Body of pancreas (tissue), 4 donors: ENCODE data around the gene ZNF705A. TPM values are rescaled to one million over a fixed set of nuclear protein-coding genes. Genes with fewer than 3 reads are reported as not detected.
"Not testable (repeated sequence)": the region's sequence is repeated elsewhere in the genome, so short reads cannot be mapped to it uniquely, and the experiment has no call there.

Experiments
- ATAC-seq: fragments of 150-250 bp; one replicate; pipeline ENCODE4 v1.9.1; 2016
- DNase-seq, 4 donors: peaks; one replicate each; pipeline ENCODE4 v3.0.0-alpha.2; 2019
- H3K27ac ChIP-seq, 4 donors: fragments of 200-600 bp; sonication (generic); 1 replicate in 3 of 4; 2 replicates in 1 of 4; pipeline versions ENCODE4 v1.5.1 to v1.6.1; 2016 to 2019; ENCODE audit warnings: mild to moderate bottlenecking in 1 of 4, mixed read lengths in 1 of 4, moderate library complexity in 1 of 4
- H3K27me3 ChIP-seq, 2 donors: fragments of 200-600 bp; sonication (generic); one replicate each; pipeline ENCODE4 v1.6.0; 2016; ENCODE audit warnings: mild to moderate bottlenecking in 1 of 2
- H3K36me3 ChIP-seq, 2 donors: fragments of 200-600 bp; sonication (generic); replicated peaks in 1 of 2; 2 replicates each; pipeline ENCODE4 v1.5.1; 2016; ENCODE audit warnings: low read depth in 2 of 2; ENCODE audit not compliant: insufficient read depth in 1 of 2
- H3K4me1 ChIP-seq: fragments of 200-600 bp; sonication (generic); one replicate; pipeline ENCODE4 v1.6.0; 2016
- H3K4me3 ChIP-seq, 2 donors: fragments of 200-600 bp; sonication (generic); 1 replicate in 1 of 2; 2 replicates in 1 of 2; pipeline ENCODE4 v1.5.1; 2016 to 2019
- H3K9me3 ChIP-seq, 3 donors: fragments of 200-600 bp; sonication (generic); 1 replicate in 2 of 3; 2 replicates in 1 of 3; pipeline ENCODE4 v1.5.1; 2016
- POLR2A ChIP-seq, 3 donors: fragments of 450-650 bp; IDR thresholded peaks; one replicate each; pipeline ENCODE4 v1.6.1; 2016; ENCODE audit warnings: antibody characterized with exemption in 3 of 3, mild to moderate bottlenecking in 2 of 3
- WGBS, 2 donors: methylation state at CpG; one replicate each; pipeline ENCODE4 v1.1.5; 2017; 5-methylcytosine and 5-hydroxymethylcytosine counted together
- intact Hi-C: fragments of 100-400 bp; cut with DNase I; formaldehyde crosslinking; loops from one replicate; pipeline ENCODE4 v1.15.1; 2023
- total RNA-seq, 2 donors: library from RNA; depleted of rRNA; stranded (reverse); fragments of >200 nt; gene quantifications; one replicate each; pipeline ENCODE4 v1.1.0, GENCODE V29; 2016
- TF ChIP-seq, protein P1 (sequence below), 7 experiments: fragments of 450-650 bp in 4 of 7; fragments of 200-600 bp in 3 of 7; sonication (generic) in 3 of 7; IDR thresholded peaks; one replicate each; pipeline ENCODE4 v1.5.1; 2016 to 2019; ENCODE audit warnings: antibody characterized with exemption in 7 of 7

Gene ZNF705A
- total RNA-seq, 2 donors from 2014 or later, result not detected

DNA sequence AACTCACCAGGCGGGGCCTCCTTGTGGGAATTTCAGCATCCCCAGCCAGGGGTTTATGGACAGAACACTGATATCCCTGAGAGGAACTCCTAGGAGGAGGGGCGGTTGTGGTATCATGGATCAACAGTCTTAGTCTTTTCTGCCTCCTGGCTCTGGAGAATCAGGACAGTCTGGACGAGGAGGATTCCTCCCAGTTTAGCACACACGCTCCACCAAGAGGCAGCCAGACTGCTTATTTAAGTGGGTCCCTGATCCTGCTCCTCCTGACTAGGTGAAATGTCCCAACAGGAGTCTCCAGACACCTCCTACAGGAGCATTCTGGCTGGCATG is 10.4 kb upstream of the ZNF705A start:
- 67 to 71% methylated on average over 1 to 4 of the region's 4 CpGs for WGBS, 2 donors
- intact Hi-C loops, result no loop called here
- H3K4me3 ChIP-seq, result no peak overlapping the region
- no peak overlapping the region for H3K27ac ChIP-seq
- ATAC-seq, result no peak
- no peaks in the 10 kb centered on the region for H3K27me3 ChIP-seq
- no peaks in the 10 kb centered on the region for H3K36me3 ChIP-seq
- no peaks in the 10 kb centered on the region for H3K9me3 ChIP-seq
- no peak for DNase-seq
- TF ChIP-seq, protein P1, sequence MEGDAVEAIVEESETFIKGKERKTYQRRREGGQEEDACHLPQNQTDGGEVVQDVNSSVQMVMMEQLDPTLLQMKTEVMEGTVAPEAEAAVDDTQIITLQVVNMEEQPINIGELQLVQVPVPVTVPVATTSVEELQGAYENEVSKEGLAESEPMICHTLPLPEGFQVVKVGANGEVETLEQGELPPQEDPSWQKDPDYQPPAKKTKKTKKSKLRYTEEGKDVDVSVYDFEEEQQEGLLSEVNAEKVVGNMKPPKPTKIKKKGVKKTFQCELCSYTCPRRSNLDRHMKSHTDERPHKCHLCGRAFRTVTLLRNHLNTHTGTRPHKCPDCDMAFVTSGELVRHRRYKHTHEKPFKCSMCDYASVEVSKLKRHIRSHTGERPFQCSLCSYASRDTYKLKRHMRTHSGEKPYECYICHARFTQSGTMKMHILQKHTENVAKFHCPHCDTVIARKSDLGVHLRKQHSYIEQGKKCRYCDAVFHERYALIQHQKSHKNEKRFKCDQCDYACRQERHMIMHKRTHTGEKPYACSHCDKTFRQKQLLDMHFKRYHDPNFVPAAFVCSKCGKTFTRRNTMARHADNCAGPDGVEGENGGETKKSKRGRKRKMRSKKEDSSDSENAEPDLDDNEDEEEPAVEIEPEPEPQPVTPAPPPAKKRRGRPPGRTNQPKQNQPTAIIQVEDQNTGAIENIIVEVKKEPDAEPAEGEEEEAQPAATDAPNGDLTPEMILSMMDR (IDR thresholded peaks at IDR 0.05), result no peak
- no peak for TF ChIP-seq POLR2A (IDR thresholded peaks at IDR 0.05)
- H3K4me1 ChIP-seq, result no peaks in the 10 kb centered on the region

DNA sequence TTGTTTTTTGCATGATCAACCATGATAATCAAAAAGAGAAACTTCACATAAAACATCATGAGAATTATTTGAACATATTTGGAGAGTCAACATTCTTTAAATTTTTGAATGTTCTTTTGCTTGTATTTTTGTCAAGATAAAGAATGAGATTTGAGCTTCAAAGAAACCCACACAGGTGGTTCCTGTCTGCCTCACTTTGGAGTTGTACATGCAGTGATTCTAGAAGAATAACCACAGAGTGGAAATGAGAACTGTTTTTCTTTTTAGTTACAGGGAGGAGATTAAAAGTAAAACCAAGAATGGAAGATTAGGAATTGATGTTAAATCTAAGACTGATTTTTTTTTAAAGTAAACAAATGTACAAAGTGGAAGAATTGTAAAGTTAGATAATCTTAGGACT is 2.3 kb upstream of the ZNF705A start:
- Histone ChIP-seq H3K4me3 (no peak overlapping the region), H3K9me3 (no peaks in the 10 kb centered on the region), H3K27me3 (no peaks in the 10 kb centered on the region), H3K36me3 (no peaks in the 10 kb centered on the region), H3K4me1 (no peaks in the 10 kb centered on the region), H3K27ac (no peak overlapping the region)
- TF ChIP-seq, protein P1 (IDR thresholded peaks at IDR 0.05), result no peak
- no peak for TF ChIP-seq POLR2A (IDR thresholded peaks at IDR 0.05)
- DNase-seq, result no peak
- intact Hi-C loops, result no loop called here
- ATAC-seq, result no peak

DNA sequence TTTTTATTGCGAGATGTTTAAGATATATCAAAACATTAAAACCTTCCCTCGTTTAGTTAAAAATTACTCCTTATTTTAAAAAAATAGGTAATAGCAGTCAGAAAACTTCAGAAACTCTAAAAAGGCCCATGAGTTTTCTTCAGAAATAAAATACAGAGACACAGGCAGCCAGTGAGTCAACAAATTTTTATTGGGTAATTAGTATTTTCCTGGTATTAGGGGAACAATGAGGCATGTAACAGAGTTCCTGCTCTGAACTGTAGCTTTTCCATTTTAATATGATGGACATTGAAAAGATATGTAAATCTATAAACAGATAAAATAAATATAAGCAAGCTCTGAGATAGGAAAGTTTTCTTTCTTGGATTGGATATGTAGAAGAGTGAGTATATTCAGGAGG is 399 bp upstream of the ZNF705A start:
- no peak for ATAC-seq

DNA sequence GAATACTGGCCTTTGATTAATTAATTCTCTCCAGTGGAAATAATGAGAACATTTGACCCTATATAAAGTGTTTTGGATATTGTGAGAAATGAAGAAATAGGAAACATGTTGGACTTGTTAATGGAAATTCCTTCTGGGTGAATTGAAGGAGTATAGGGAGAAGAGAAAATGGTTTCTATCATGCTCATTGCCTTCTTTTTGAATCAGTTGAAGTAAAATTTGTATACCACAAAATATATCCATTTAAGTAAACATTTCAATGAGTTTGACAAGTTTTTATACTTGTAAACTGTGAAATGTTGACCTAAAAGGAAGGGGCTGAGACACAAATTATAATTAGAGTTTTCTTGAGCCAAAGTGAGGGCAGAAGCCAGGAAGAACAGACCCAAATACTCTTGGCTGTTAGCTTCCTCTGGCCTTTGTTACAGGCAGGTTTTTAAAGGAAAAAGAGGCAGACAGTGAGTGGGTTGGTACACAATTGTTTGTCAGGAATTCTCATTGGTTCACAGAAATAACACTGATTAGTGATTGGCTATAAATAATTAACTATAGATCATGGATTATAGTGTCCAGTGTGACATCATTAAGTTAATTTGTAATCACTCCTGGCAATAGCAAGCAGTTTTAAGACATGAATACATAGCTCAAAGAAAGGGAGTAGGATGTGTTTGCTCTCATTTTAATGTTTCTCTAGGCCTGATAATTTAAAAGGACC is 826 bp downstream of the ZNF705A start:
- TF ChIP-seq POLR2A (IDR thresholded peaks at IDR 0.05), result no peak
- TF ChIP-seq, protein P1 (IDR thresholded peaks at IDR 0.05), result no peak
- Histone ChIP-seq H3K9me3 (no peaks in the 10 kb centered on the region), H3K27ac (peak overlapping the region in 1 of 4 donors; percentile 17), H3K36me3 (no peaks in the 10 kb centered on the region), H3K4me3 (no peak overlapping the region), H3K27me3 (no peaks in the 10 kb centered on the region), H3K4me1 (no peaks in the 10 kb centered on the region)
- DNase-seq, result no peak
- ATAC-seq, result peak; percentile 62
- intact Hi-C loops, result no loop called here

More for the DNA sequence above, 399 bp upstream of the ZNF705A start:
- no peaks in the 10 kb centered on the region for H3K4me1 ChIP-seq
- TF ChIP-seq, protein P1 (IDR thresholded peaks at IDR 0.05), result no peak
- TF ChIP-seq POLR2A (IDR thresholded peaks at IDR 0.05), result no peak
- H3K36me3 ChIP-seq, result no peaks in the 10 kb centered on the region
- H3K27ac ChIP-seq, result peak overlapping the region in 1 of 4 donors; percentile 25
- H3K9me3 ChIP-seq, result no peaks in the 10 kb centered on the region
- no peak overlapping the region for H3K4me3 ChIP-seq
- DNase-seq, result no peak
- no peaks in the 10 kb centered on the region for H3K27me3 ChIP-seq
- 82 to 87% methylated on average over 2 of the region's 2 CpGs for WGBS, 2 donors
- intact Hi-C loops, result no loop called here

DNA sequence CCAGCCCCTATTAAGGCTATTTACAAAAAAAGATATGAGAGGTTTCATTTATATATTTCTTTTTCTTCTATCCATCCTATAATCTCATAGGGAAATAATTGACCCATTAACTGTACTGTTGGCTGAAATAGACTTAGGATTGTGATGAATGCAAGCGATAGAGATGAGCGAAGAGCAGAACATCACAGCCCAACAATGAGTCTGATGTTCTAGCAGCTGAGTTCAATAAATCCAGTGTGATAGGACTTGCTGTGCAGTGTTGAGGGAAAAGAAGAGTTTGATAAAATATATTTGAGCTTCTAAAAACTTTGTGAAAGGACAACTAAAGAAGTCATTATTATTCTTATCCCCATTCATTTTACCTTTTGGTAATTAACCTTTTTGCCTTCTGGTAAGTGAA is 16.1 kb downstream of the ZNF705A start:
- H3K27ac ChIP-seq, DNase-seq, H3K27me3 ChIP-seq, intact Hi-C loops, H3K4me1 ChIP-seq, ATAC-seq, H3K36me3 ChIP-seq, H3K9me3 ChIP-seq, H3K4me3 ChIP-seq: not testable (repeated sequence)
- WGBS, 2 donors, result 90 to 100% methylated on average over 2 of the region's 2 CpGs
